NCI-H1417 treated with DMSO at 0.1 percent for 48 hours (cell line): ENCODE measurements around the gene IL13.

Experiments
- DNase-seq: peaks from one replicate; lab custom pipeline; 2025; lab: John Stamatoyannopoulos, UW

The IL13 gene

GRCh38 chr5:132655821-132656773 lies 1.9 kb upstream of the IL13 start:
- DNase-seq = no peak

GRCh38 chr5:132656774-132657355 lies 1.1 kb upstream of the IL13 start:
- DNase-seq = no peak

- no peak for DNase-seq
These were observed 669 bp downstream of the IL13 start for GRCh38 chr5:132658381-132659302.

GRCh38 chr5:132659598-132660493 lies 1.9 kb downstream of the IL13 start:
- no peak for DNase-seq

GRCh38 chr5:132661231-132662003 lies 3.4 kb downstream of the IL13 start:
- DNase-seq = no peak

GRCh38 chr5:132662004-132662401 lies 4.0 kb downstream of the IL13 start:
- no peak for DNase-seq

- no peak for DNase-seq
These were observed 5.2 kb downstream of the IL13 start for GRCh38 chr5:132662925-132663770.

- no peak for DNase-seq
These were observed 6.1 kb downstream of the IL13 start for GRCh38 chr5:132663771-132664695.

- DNase-seq = no peak
These were observed 6.8 kb downstream of the IL13 start for GRCh38 chr5:132664696-132665209.

- DNase-seq = no peak
These were observed 7.7 kb downstream of the IL13 start for GRCh38 chr5:132665574-132666080.

GRCh38 chr5:132666310-132667123 lies 8.5 kb downstream of the IL13 start:
- DNase-seq = no peak

GRCh38 chr5:132667309-132667708 lies 9.3 kb downstream of the IL13 start:
- DNase-seq = no peak

GRCh38 chr5:132667761-132668705 lies 10.1 kb downstream of the IL13 start:
- DNase-seq = no peak

GRCh38 chr5:132668706-132669454 lies 10.9 kb downstream of the IL13 start:
- no peak for DNase-seq

GRCh38 chr5:132669455-132669820 lies 11.5 kb downstream of the IL13 start:
- no peak for DNase-seq
